Left cardiac atrium (tissue), 4 donors: ENCODE measurements around the gene ZDHHC11. TPM values are rescaled to one million over a fixed set of nuclear protein-coding genes. Genes with fewer than 3 reads are reported as not detected.
"Not testable (repeated sequence)": the region's sequence is repeated elsewhere in the genome, so short reads cannot be mapped to it uniquely, and the experiment has no call there.

ENCODE experiments used
- ATAC-seq, 2 donors: fragments of 200-7000 bp; cut with Tn5 transposase; one replicate each; pipeline ENCODE4 v1.9.1; 2020; ENCODE audit warnings: mild to moderate bottlenecking in 2 of 2, moderate library complexity in 2 of 2
- DNase-seq: peaks from one replicate; pipeline ENCODE4 v3.0.0-alpha.2; 2020
- intact Hi-C, 2 donors: fragments of 100-400 bp; cut with DNase I; formaldehyde crosslinking; loops; one replicate each; pipeline versions ENCODE4 v1.14.1 to v1.15.1; 2022 to 2023
- total RNA-seq, 2 donors: library from RNA; stranded (reverse); fragmentation: NEBNext Ultra II Directional; extraction: Animal tissue kit (Norgen Biotek cat#: 25700); gene quantifications; one replicate each; pipeline ENCODE4 v1.2.1, GENCODE V29; 2021
- donor health status: DM: no; HTN: yes; CAD: no.
- donor health status: DM: no; HTN: yes; CAD: no; lungs with severe emphysema.
- donor health status: DM: yes; HTN: yes; CAD: no.
- donor health status: Dilated cardiomyopathy.

Gene ZDHHC11
- total RNA-seq, 2 donors from 2014 or later = 31.1 to 36.7 TPM

- DNase-seq = no peak
- intact Hi-C loops = no loop called here
- no peak for ATAC-seq
Observed at GRCh38 chr5:882253-883183, 31.7 kb upstream of the ZDHHC11 start.

- ATAC-seq = no peak
- intact Hi-C loops = no loop called here
- DNase-seq = no peak
Observed at GRCh38 chr5:881551-881935, 30.8 kb upstream of the ZDHHC11 start.

- DNase-seq (no peak), ATAC-seq (no peak)
- intact Hi-C loops = no loop called here
Observed at GRCh38 chr5:880816-881550, 30.2 kb upstream of the ZDHHC11 start.

- ATAC-seq = peak in 1 of 2 donors; percentile 11
- not testable (repeated sequence) for DNase-seq
Observed at GRCh38 chr5:878677-879076, 27.9 kb upstream of the ZDHHC11 start.

GRCh38 chr5:878125-878524 lies 27.3 kb upstream of the ZDHHC11 start:
- intact Hi-C loops = no loop called here
- no peak for ATAC-seq
- DNase-seq = no peak

More at GRCh38 chr5:878677-879076, 27.9 kb upstream of the ZDHHC11 start:
- intact Hi-C loops = not testable (repeated sequence)

GRCh38 chr5:876398-877365 lies 25.9 kb upstream of the ZDHHC11 start:
- intact Hi-C loops = no loop called here
- ATAC-seq (no peak), DNase-seq (no peak)

- DNase-seq (no peak), ATAC-seq (no peak)
- intact Hi-C loops = no loop called here
Observed at GRCh38 chr5:875931-876330, 25.1 kb upstream of the ZDHHC11 start.

GRCh38 chr5:873328-873727 lies 22.5 kb upstream of the ZDHHC11 start:
- ATAC-seq (no peak), DNase-seq (no peak)
- intact Hi-C loops = no loop called here

- intact Hi-C loops = no loop called here
- ATAC-seq = peak in 1 of 2 donors; percentile 15
- DNase-seq = no peak
Observed at GRCh38 chr5:872301-872700, 21.5 kb upstream of the ZDHHC11 start.

- no peak for ATAC-seq
- intact Hi-C loops = no loop called here
- no peak for DNase-seq
Observed at GRCh38 chr5:871596-872298, 21.0 kb upstream of the ZDHHC11 start.

GRCh38 chr5:870956-871355 lies 20.2 kb upstream of the ZDHHC11 start:
- no peak for DNase-seq
- intact Hi-C loops = no loop called here
- no peak for ATAC-seq

GRCh38 chr5:868428-869135 lies 17.8 kb upstream of the ZDHHC11 start:
- DNase-seq = no peak
- ATAC-seq = no peak
- intact Hi-C loops = no loop called here

- peak; percentile 12 for DNase-seq
- ATAC-seq = no peak
- intact Hi-C loops = no loop called here
Observed at GRCh38 chr5:867300-867870, 16.6 kb upstream of the ZDHHC11 start.

- intact Hi-C loops = no loop called here
- ATAC-seq (no peak), DNase-seq (peak; percentile 16)
Observed at GRCh38 chr5:865771-866170, 15.0 kb upstream of the ZDHHC11 start.

GRCh38 chr5:865168-865521 lies 14.4 kb upstream of the ZDHHC11 start:
- DNase-seq (no peak), ATAC-seq (no peak)
- intact Hi-C loops = no loop called here

- ATAC-seq (no peak), DNase-seq (no peak)
- intact Hi-C loops = no loop called here
Observed at GRCh38 chr5:864492-865167, 13.8 kb upstream of the ZDHHC11 start.

GRCh38 chr5:863244-863805 lies 12.5 kb upstream of the ZDHHC11 start:
- DNase-seq (no peak), ATAC-seq (no peak)
- intact Hi-C loops = no loop called here
